Measurements from ENCODE around the gene TWIST2.

DNA sequence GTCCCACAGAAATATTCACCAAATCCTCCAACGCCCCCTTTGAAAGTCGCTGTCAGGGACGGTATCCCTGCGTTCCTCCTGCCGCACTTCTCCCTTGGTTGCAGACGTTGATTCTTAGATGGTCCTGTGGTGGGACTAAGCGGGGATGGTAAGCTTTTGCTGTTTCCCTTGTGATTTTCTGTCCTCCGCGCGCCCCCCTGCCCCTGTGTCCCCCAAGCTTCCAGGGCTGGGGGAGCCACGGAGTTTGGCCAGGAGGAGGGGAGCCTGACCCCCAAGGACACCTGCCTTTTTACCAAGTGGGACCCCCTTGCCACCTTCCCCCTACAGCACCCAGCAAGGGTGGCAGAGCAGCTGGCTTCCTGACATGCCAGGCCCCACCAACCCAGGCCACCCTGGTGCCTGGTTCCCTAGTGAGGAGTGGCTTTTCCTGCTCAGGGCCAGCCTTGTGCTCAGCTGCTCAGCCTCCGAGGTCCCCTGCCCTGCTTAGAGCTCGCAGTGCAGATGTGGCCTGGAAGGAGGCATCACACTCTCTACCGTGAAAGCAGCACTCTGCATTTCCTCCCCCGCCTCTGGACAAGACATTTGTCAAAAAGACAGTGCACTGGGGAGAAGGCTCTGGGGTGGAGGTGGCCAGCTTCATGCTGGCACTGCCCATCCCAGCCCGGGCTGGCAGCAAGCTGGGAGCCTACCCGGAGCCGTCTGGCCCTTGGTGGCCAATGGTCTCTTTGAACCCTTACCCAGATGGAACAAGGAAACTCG lies 49.4 kb downstream of the TWIST2 start:
- TF ChIP-seq, protein P1, sequence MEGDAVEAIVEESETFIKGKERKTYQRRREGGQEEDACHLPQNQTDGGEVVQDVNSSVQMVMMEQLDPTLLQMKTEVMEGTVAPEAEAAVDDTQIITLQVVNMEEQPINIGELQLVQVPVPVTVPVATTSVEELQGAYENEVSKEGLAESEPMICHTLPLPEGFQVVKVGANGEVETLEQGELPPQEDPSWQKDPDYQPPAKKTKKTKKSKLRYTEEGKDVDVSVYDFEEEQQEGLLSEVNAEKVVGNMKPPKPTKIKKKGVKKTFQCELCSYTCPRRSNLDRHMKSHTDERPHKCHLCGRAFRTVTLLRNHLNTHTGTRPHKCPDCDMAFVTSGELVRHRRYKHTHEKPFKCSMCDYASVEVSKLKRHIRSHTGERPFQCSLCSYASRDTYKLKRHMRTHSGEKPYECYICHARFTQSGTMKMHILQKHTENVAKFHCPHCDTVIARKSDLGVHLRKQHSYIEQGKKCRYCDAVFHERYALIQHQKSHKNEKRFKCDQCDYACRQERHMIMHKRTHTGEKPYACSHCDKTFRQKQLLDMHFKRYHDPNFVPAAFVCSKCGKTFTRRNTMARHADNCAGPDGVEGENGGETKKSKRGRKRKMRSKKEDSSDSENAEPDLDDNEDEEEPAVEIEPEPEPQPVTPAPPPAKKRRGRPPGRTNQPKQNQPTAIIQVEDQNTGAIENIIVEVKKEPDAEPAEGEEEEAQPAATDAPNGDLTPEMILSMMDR (IDR thresholded peaks at IDR 0.05), result no peak
- no peak for TF ChIP-seq POLR2A (IDR thresholded peaks at IDR 0.05)
